Suprapubic skin (tissue), 4 donors: ENCODE data around the gene RBP3.

ENCODE experiments used
- CTCF ChIP-seq, 2 donors: fragments of 200-600 bp in 1 of 2; fragments of 450-650 bp in 1 of 2; sonication (generic) in 1 of 2; IDR thresholded peaks; one replicate each; pipeline ENCODE4 v1.5.1; 2016 to 2019; ENCODE audit warnings: antibody characterized with exemption in 2 of 2, mild to moderate bottlenecking in 1 of 2, moderate library complexity in 1 of 2
- EP300 ChIP-seq: sonication (generic); formaldehyde crosslinking; IDR thresholded peaks from one replicate; pipeline ENCODE4 v1.6.1; 2017; ENCODE audit warnings: antibody characterized with exemption
- POLR2A ChIP-seq, 2 donors: fragments of 450-650 bp; IDR thresholded peaks; one replicate each; pipeline ENCODE4 v1.6.1; 2017; ENCODE audit warnings: antibody characterized with exemption in 2 of 2, mild to moderate bottlenecking in 2 of 2, moderate library complexity in 2 of 2
- POLR2AphosphoS5 ChIP-seq, 3 donors: sonication (generic); formaldehyde crosslinking; IDR thresholded peaks; one replicate each; pipeline ENCODE4 v1.6.1; 2017; ENCODE audit warnings: antibody characterized with exemption in 3 of 3

- TF ChIP-seq EP300 (no peak), POLR2A (IDR thresholded peaks at IDR 0.05) (no peak), CTCF (IDR thresholded peaks at IDR 0.05) (peak; percentile 88 to 91), POLR2AphosphoS5 (IDR thresholded peaks at IDR 0.05) (no peak)
Observed at GRCh38 chr10:47340608-47341170, 7.5 kb upstream of the RBP3 start.
